Mucosa of rectum (tissue), 2 donors: ENCODE data around the gene HCST.

Experiments
- H3K27ac ChIP-seq, 2 donors: one replicate each; pipeline ENCODE4 v1.7.0; 2013; ENCODE audit warnings: inconsistent platforms in 2 of 2, low read depth in 2 of 2, low read length in 2 of 2
- H3K27me3 ChIP-seq, 2 donors: one replicate each; pipeline ENCODE4 v1.7.0; 2013; ENCODE audit warnings: low read length in 2 of 2; ENCODE audit not compliant: control insufficient read depth in 2 of 2, insufficient read depth in 2 of 2
- H3K36me3 ChIP-seq, 2 donors: one replicate each; pipeline ENCODE4 v1.7.0; 2013; ENCODE audit warnings: low read length in 2 of 2; ENCODE audit not compliant: control insufficient read depth in 2 of 2, insufficient read depth in 2 of 2
- H3K4me1 ChIP-seq, 2 donors: one replicate each; pipeline ENCODE4 v1.7.0; 2013; ENCODE audit warnings: low read length in 2 of 2, mild to moderate bottlenecking in 1 of 2; ENCODE audit not compliant: control insufficient read depth in 2 of 2, insufficient read depth in 2 of 2
- H3K4me3 ChIP-seq, 2 donors: one replicate each; pipeline ENCODE4 v1.7.0; 2013; ENCODE audit warnings: low read length in 2 of 2
- H3K9ac ChIP-seq, 2 donors: one replicate each; pipeline ENCODE4 v1.7.0; 2013; ENCODE audit warnings: low read length in 2 of 2, low read depth in 1 of 2, mild to moderate bottlenecking in 1 of 2
- H3K9me3 ChIP-seq, 2 donors: one replicate each; pipeline ENCODE4 v1.7.0; 2013; ENCODE audit warnings: low read length in 2 of 2; ENCODE audit not compliant: control insufficient read depth in 2 of 2
- donor health status: healthy.
- donor health status: Normal muscosa, but diverticular disease.

HCST gene

GRCh38 chr19:35940839-35941238 lies 38.5 kb downstream of the HCST start:
- Histone ChIP-seq H3K27ac (no peak overlapping the region), H3K4me3 (no peak overlapping the region), H3K9ac (no peak overlapping the region), H3K4me1 (peaks cover 15 to 16% of the 10 kb centered on the region in 2 donors), H3K36me3 (no peaks in the 10 kb centered on the region), H3K9me3 (no peaks in the 10 kb centered on the region), H3K27me3 (no peaks in the 10 kb centered on the region)

DNA sequence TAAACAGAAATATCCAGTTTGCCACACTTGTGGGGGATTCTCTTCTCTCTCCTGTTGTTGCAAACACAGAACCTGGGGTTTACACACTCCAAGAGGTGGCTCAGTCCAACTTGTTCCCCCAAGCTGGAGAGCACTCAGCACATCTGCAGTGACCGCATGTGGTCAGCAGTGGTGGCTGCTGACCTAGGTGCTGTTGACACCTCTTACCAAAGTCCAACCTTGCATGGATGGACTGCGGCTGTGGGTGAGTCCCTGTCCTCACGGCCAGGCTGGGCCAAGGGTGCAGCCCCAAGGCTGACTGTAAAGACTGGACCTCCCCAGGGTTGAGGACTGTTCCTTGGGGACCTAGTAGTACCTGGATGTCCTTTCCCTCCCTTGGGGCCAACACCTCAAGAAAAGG lies 39.9 kb downstream of the HCST start:
- H3K4me3 ChIP-seq = no peak overlapping the region
- peaks cover 7 to 8% of the 10 kb centered on the region in 2 donors for H3K4me1 ChIP-seq
- H3K36me3 ChIP-seq = no peaks in the 10 kb centered on the region
- H3K27ac ChIP-seq = no peak overlapping the region
- no peaks in the 10 kb centered on the region for H3K27me3 ChIP-seq
- no peaks in the 10 kb centered on the region for H3K9me3 ChIP-seq
- H3K9ac ChIP-seq = no peak overlapping the region

GRCh38 chr19:35943321-35944301 lies 41.3 kb downstream of the HCST start:
- H3K27me3 ChIP-seq = no peaks in the 10 kb centered on the region
- no peaks in the 10 kb centered on the region for H3K4me1 ChIP-seq
- H3K9me3 ChIP-seq = no peaks in the 10 kb centered on the region
- H3K27ac ChIP-seq = no peak overlapping the region
- H3K9ac ChIP-seq = no peak overlapping the region
- H3K36me3 ChIP-seq = no peaks in the 10 kb centered on the region
- no peak overlapping the region for H3K4me3 ChIP-seq

- no peaks in the 10 kb centered on the region for H3K27me3 ChIP-seq
- no peak overlapping the region for H3K9ac ChIP-seq
- H3K27ac ChIP-seq = no peak overlapping the region
- no peaks in the 10 kb centered on the region for H3K4me1 ChIP-seq
- H3K9me3 ChIP-seq = no peaks in the 10 kb centered on the region
- H3K4me3 ChIP-seq = no peak overlapping the region
- H3K36me3 ChIP-seq = no peaks in the 10 kb centered on the region
Observed at GRCh38 chr19:35944556-35944955, 42.2 kb downstream of the HCST start.

DNA sequence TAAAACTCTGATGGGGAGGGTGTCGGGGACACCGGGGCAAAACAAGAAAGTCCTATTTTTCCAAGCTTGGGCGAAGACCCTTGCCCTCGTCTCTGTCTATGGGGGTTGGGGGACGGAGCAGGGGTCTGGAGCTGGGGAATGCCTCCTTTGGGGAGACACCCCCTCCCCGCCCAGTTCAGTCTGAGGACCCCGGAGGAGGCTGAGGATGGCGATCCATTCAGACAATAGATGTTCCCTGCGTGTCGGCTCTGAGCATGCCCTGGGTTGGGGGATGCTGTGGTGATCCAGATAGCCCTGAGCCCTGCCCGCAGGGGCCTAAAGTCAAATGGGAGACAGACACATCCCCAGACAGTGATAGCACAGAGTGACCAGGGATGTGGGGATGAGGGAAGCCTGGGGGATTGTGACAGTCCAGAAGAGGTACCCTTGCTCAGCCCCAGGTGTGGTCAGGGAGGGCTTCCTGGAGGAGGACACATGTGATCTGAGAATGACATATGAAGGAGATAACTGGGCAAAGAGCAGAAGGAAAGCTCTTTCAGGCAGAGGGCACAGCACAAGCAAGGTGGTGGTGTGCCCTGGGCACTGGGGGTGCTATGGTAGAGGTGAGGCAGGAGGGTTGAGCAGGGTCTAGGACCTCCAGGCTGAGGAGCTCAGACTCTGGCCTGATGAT lies 42.9 kb downstream of the HCST start:
- Histone ChIP-seq H3K27me3 (no peaks in the 10 kb centered on the region), H3K9me3 (no peaks in the 10 kb centered on the region), H3K9ac (no peak overlapping the region), H3K27ac (no peak overlapping the region), H3K4me3 (no peak overlapping the region), H3K36me3 (no peaks in the 10 kb centered on the region), H3K4me1 (no peaks in the 10 kb centered on the region)

DNA sequence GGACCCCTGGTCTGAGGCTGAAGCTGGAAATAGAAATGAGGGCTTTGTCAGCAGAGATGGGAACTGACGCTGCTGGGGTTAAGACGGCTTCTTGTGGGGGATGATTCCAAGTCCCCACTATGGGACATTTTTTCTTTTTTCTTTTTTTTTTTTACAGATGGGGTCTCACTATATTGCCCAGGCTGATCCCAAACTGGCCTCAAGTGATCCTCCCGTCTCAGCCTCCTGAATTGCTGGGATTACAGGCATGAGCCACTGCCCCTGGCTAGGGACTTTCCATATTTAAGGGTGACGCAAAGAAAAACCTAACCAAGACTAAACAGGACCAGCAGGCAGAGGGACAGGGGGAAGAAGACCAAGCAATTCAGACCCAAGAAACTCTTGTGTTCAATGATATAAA lies 43.9 kb downstream of the HCST start:
- Histone ChIP-seq H3K4me3 (no peak overlapping the region), H3K27ac (no peak overlapping the region), H3K27me3 (no peaks in the 10 kb centered on the region), H3K9me3 (no peaks in the 10 kb centered on the region), H3K36me3 (no peaks in the 10 kb centered on the region), H3K4me1 (no peaks in the 10 kb centered on the region), H3K9ac (no peak overlapping the region)

- Histone ChIP-seq H3K27ac (no peak overlapping the region), H3K36me3 (no peaks in the 10 kb centered on the region), H3K27me3 (no peaks in the 10 kb centered on the region), H3K4me3 (no peak overlapping the region), H3K9me3 (no peaks in the 10 kb centered on the region), H3K4me1 (no peaks in the 10 kb centered on the region), H3K9ac (no peak overlapping the region)
Observed at GRCh38 chr19:35949131-35949530, 46.8 kb downstream of the HCST start.
